ENCODE measurements around the gene SH2D1A.

GRCh38 chrX:124346877-124347241 is 496 bp downstream of the SH2D1A start:
- TF ChIP-seq POLR2A (IDR thresholded peaks at IDR 0.05) = no peak
- no peak for TF ChIP-seq CTCF (IDR thresholded peaks at IDR 0.05)

All from lower leg skin (tissue), 3 donors.